GM12872 (cell line): ENCODE results near the gene CACNA2D2.

Experiments used
- CTCF ChIP-seq: IDR thresholded peaks from 3 replicates; pipeline ENCODE4 v1.5.1; 2011; ENCODE audit warnings: low read depth, mild to moderate bottlenecking, low read length, moderate library complexity; ENCODE audit not compliant: insufficient read depth

The CACNA2D2 gene

GRCh38 chr3:50515565-50516439 is 12.4 kb upstream of the CACNA2D2 start:
- TF ChIP-seq CTCF: no peak

- TF ChIP-seq CTCF: no peak
Measured at GRCh38 chr3:50512131-50512530, 8.7 kb upstream of the CACNA2D2 start.

- TF ChIP-seq CTCF: no peak
Measured at GRCh38 chr3:50510325-50510724, 6.9 kb upstream of the CACNA2D2 start.

GRCh38 chr3:50509715-50510114 is 6.3 kb upstream of the CACNA2D2 start:
- no peak for TF ChIP-seq CTCF

GRCh38 chr3:50508821-50509220 is 5.4 kb upstream of the CACNA2D2 start:
- TF ChIP-seq CTCF: no peak

GRCh38 chr3:50506169-50506568 is 2.7 kb upstream of the CACNA2D2 start:
- no peak for TF ChIP-seq CTCF

- no peak for TF ChIP-seq CTCF
Measured at GRCh38 chr3:50504681-50505080, 1.2 kb upstream of the CACNA2D2 start.
